Fibroblast of pulmonary artery (primary cell): ENCODE measurements around the gene SF3B3.
A peak's percentile ranks its signal among the peaks of the same experiment; 100 is the strongest.
"Not testable (repeated sequence)": the region's sequence is repeated elsewhere in the genome, so short reads cannot be mapped to it uniquely, and the experiment has no call there.

Experiments
- DNase-seq: peaks from one replicate; pipeline ENCODE4 v3.0.0-alpha.2; 2010; ENCODE audit warnings: low read depth
- H3K4me3 ChIP-seq: replicated peaks from 2 replicates; pipeline ENCODE4 v1.5.1; 2011; ENCODE audit warnings: low read depth, mild to moderate bottlenecking, control low read depth, low read length, moderate library complexity
- CTCF ChIP-seq: IDR thresholded peaks from 2 replicates; pipeline ENCODE4 v1.5.1; 2011; ENCODE audit warnings: mild to moderate bottlenecking, control low read depth, low read length, inconsistent platforms; ENCODE audit errors: missing control alignments

The SF3B3 gene

DNA sequence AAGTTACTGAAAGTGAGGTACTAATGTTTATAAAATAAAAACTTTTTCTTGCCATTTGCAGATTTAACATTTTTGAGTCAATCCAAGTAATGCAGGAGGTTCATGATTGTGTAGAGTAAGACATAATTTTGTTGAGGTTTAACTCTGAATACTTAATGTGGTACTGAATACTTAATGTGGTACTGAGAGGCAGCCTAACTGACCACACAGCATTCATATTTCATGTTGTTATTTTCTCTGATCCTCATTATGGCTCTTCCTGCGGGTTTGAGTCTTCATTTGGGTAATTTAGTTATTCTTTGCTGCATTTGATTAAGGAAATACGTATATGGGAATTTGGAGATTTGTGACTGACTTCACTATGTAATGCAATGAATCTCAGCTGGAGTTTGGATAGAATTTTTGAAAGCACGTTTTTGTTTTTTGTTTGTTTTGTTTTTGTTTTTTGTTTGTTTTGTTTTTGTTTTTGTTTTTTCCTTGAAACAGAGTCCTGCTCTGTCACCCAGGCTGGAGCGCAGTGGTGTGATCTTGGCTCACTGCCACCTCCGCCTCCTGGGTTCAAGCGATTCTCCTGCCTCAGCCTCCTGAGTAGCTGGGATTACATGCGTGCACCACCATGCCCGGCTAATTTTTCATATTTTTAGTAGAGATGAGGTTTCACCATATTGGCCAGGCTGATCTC is 3.8 kb downstream of the SF3B3 start:
- TF ChIP-seq CTCF = no peak
- no peak overlapping the region for H3K4me3 ChIP-seq
- no peak for DNase-seq

DNA sequence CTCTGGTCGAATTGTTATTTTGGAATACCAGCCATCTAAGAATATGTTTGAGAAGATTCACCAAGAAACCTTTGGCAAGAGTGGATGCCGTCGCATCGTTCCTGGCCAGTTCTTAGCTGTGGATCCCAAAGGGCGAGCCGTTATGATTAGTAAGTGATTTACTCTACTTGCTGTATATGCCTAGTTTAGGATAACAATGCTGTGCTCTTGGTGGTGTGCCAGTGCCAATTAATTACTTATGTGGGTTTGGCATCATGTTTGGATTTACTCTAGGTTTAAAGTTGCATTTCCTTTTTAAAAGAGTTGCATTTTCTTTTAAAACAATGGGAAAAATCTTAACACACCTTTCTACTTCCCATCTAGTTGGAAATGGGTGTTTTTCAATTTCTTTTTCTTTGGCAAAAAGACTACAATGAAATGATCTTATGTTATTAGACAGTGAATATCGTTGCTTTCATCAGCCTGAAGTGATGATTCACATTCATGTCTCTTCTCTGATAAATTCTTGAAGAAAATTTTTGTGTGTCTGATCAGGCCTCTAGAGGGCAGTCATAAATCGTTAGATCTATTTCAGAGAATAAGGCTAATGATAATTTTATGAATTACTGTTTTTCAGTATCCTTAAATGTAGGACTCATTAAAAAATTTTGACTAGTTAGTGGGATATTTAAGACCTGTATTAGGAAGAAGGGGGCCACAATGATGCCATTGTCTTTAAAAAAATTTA is 5.6 kb downstream of the SF3B3 start:
- no peak overlapping the region for H3K4me3 ChIP-seq
- TF ChIP-seq CTCF = peak; percentile 59
- DNase-seq = peak; percentile 73

DNA sequence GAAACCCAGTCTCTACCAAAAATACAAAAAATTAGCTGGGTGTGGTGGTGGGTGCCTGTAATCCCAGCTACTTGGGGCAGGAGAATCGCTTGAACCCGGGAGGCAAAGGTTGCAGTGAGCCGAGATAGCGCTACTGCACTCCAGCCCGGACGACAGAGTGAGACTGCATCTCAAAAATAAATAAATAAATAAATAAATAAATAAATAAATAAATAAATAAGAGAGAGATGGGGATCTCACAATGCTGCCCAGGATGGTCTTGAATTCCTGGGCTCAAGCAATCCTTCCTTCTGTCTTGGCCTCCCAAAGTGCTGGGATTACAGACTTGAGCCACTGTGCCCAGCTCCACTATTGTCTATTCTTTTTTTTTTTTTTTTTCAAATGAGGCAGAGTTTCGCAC is 6.3 kb downstream of the SF3B3 start:
- H3K4me3 ChIP-seq, DNase-seq: not testable (repeated sequence)

GRCh38 chr16:70534971-70535370 is 11.4 kb downstream of the SF3B3 start:
- DNase-seq = no peak
- TF ChIP-seq CTCF = no peak
- no peak overlapping the region for H3K4me3 ChIP-seq

DNA sequence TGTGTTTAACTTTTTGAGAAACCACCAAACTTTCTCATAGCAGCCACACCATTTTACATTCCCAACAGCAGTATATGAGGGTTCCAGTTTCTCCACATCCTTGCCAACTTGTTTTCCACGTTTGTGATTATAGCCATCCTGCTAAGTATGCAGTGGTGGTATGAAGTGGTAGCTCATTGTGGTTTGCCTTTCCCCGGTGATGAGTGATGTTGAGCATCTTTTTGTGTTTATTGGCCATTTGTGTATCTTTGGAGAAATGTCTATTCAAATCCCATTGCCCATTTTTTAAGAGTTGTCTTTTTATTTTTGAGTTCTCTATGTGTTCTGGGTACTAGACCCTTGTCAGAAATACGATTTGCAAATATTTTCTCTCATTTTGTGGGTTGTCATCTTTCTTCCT is 17.4 kb downstream of the SF3B3 start:
- no peak for TF ChIP-seq CTCF
- no peak overlapping the region for H3K4me3 ChIP-seq
- DNase-seq = no peak

DNA sequence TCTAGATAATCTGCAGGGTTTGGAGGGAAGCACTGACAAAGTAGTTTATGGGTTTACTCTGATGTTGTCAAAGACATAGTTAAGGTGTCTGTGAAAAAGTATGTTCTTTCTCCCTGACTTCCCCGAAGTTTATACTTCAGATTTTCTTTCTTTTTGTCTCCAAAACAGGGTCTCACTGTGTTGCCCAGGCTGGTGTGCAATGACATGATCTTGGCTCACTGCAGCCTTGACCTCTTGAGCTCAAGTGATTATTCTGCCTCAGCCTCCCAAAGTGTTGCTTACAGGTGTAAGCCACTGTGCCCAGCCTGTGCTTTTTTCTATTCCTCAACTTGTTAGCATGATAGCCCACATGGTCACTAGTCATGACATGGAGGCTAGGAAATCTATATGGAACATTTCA is 20.9 kb downstream of the SF3B3 start:
- DNase-seq = no peak

DNA sequence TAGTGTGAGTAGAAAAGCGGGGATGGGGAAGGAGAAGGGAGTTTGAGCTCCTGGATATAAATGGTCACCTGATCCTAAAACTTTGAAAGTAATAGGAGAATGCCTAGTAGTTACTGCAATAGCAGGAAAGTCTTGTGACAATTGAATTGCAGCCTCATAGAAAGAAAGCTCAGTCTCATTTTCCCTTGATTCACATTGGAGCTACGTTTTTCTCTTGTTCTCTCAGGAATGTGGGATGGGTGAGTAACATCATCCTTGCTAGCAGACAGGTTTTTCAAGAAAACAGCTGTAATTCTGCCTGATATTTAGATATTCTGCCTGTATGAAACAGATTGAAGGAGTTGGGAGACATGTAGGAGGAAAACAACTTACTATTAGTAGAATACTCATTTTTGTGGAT is 25.3 kb downstream of the SF3B3 start:
- no peak for DNase-seq

More for the DNA sequence above, 20.9 kb downstream of the SF3B3 start:
- H3K4me3 ChIP-seq = no peak overlapping the region
- TF ChIP-seq CTCF = no peak

More for the DNA sequence above, 25.3 kb downstream of the SF3B3 start:
- no peak overlapping the region for H3K4me3 ChIP-seq
- TF ChIP-seq CTCF = no peak
